GM19452 (cell line): Measurements from ENCODE around the gene COL4A1.

Experiments used
- ATAC-seq: cut with Tn5 transposase; IDR thresholded peaks from one replicate; pipeline ENCODE4 v1.9.1; 2021; ENCODE audit not compliant: unreplicated experiment

COL4A1 gene

GRCh38 chr13:110341445-110342244, 34.7 kb upstream of the COL4A1 start:
- peak; percentile 60 for ATAC-seq

GRCh38 chr13:110340812-110341444, 34.0 kb upstream of the COL4A1 start:
- peak; percentile 63 for ATAC-seq

- ATAC-seq: no peak
Observed at GRCh38 chr13:110339975-110340550, 33.1 kb upstream of the COL4A1 start.

- ATAC-seq: no peak
Observed at GRCh38 chr13:110339263-110339662, 32.3 kb upstream of the COL4A1 start.

- ATAC-seq: no peak
Observed at GRCh38 chr13:110338441-110339101, 31.6 kb upstream of the COL4A1 start.

- no peak for ATAC-seq
Observed at GRCh38 chr13:110337247-110337646, 30.3 kb upstream of the COL4A1 start.

- ATAC-seq: no peak
Observed at GRCh38 chr13:110336681-110337080, 29.7 kb upstream of the COL4A1 start.

GRCh38 chr13:110336108-110336507, 29.2 kb upstream of the COL4A1 start:
- ATAC-seq: no peak

- ATAC-seq: no peak
Observed at GRCh38 chr13:110334841-110335490, 28.0 kb upstream of the COL4A1 start.

- ATAC-seq: no peak
Observed at GRCh38 chr13:110334256-110334655, 27.3 kb upstream of the COL4A1 start.

- ATAC-seq: no peak
Observed at GRCh38 chr13:110333837-110334236, 26.9 kb upstream of the COL4A1 start.

GRCh38 chr13:110332750-110333149, 25.8 kb upstream of the COL4A1 start:
- ATAC-seq: no peak

GRCh38 chr13:110331362-110331761, 24.4 kb upstream of the COL4A1 start:
- no peak for ATAC-seq

- ATAC-seq: no peak
Observed at GRCh38 chr13:110330491-110331011, 23.6 kb upstream of the COL4A1 start.

- ATAC-seq: no peak
Observed at GRCh38 chr13:110329798-110330461, 23.0 kb upstream of the COL4A1 start.

GRCh38 chr13:110329258-110329657, 22.3 kb upstream of the COL4A1 start:
- ATAC-seq: no peak

GRCh38 chr13:110328573-110328972, 21.6 kb upstream of the COL4A1 start:
- ATAC-seq: no peak

- no peak for ATAC-seq
Observed at GRCh38 chr13:110327051-110327721, 20.2 kb upstream of the COL4A1 start.

- ATAC-seq: no peak
Observed at GRCh38 chr13:110326263-110326904, 19.4 kb upstream of the COL4A1 start.
